Measurements from ENCODE around the gene DMD.

GRCh38 chrX:31506928-31507327 lies 1704.4 kb downstream of the DMD start:
- TF ChIP-seq CTCF (IDR thresholded peaks at IDR 0.05) (no peak), POLR2AphosphoS5 (IDR thresholded peaks at IDR 0.05) (no peak)
